GM18873 (cell line): ENCODE measurements around the gene MIR17HG.

Experiments used
- ATAC-seq: cut with Tn5 transposase; IDR thresholded peaks from one replicate; pipeline ENCODE4 v1.9.1; 2021; ENCODE audit warnings: mild to moderate bottlenecking, moderate library complexity, moderate number of reproducible peaks; ENCODE audit not compliant: unreplicated experiment, low FRiP score

The MIR17HG gene

GRCh38 chr13:91368101-91368500 lies 20.6 kb downstream of the MIR17HG start:
- no peak for ATAC-seq

- no peak for ATAC-seq
Observed at GRCh38 chr13:91368676-91369440, 21.4 kb downstream of the MIR17HG start.

GRCh38 chr13:91369441-91369831 lies 21.9 kb downstream of the MIR17HG start:
- ATAC-seq: no peak

GRCh38 chr13:91370501-91370900 lies 23.0 kb downstream of the MIR17HG start:
- no peak for ATAC-seq

GRCh38 chr13:91372911-91373310 lies 25.4 kb downstream of the MIR17HG start:
- no peak for ATAC-seq

GRCh38 chr13:91375116-91375729 lies 27.7 kb downstream of the MIR17HG start:
- ATAC-seq: peak; percentile 94

GRCh38 chr13:91381371-91381770 lies 33.9 kb downstream of the MIR17HG start:
- no peak for ATAC-seq

- ATAC-seq: no peak
Observed at GRCh38 chr13:91383836-91384235, 36.3 kb downstream of the MIR17HG start.

- no peak for ATAC-seq
Observed at GRCh38 chr13:91384896-91385295, 37.4 kb downstream of the MIR17HG start.

- ATAC-seq: no peak
Observed at GRCh38 chr13:91389186-91389585, 41.7 kb downstream of the MIR17HG start.

GRCh38 chr13:91397595-91397994 lies 50.1 kb downstream of the MIR17HG start:
- no peak for ATAC-seq

- ATAC-seq: peak; percentile 94
Observed at GRCh38 chr13:91398413-91399188, 51.1 kb downstream of the MIR17HG start, which contains the start of gene GPC5. TSS of gene GPC5 (plus strand) at chr13:91398621.

GRCh38 chr13:91399189-91400062 lies 51.9 kb downstream of the MIR17HG start:
- ATAC-seq: no peak

GRCh38 chr13:91400063-91400399 lies 52.5 kb downstream of the MIR17HG start:
- no peak for ATAC-seq

GRCh38 chr13:91400671-91401070 lies 53.2 kb downstream of the MIR17HG start:
- ATAC-seq: no peak

GRCh38 chr13:91401920-91402319 lies 54.4 kb downstream of the MIR17HG start:
- no peak for ATAC-seq
